ENCODE results near the gene RPS23.
"Not testable (repeated sequence)": the region's sequence is repeated elsewhere in the genome, so short reads cannot be mapped to it uniquely, and the experiment has no call there.

Gene RPS23

DNA sequence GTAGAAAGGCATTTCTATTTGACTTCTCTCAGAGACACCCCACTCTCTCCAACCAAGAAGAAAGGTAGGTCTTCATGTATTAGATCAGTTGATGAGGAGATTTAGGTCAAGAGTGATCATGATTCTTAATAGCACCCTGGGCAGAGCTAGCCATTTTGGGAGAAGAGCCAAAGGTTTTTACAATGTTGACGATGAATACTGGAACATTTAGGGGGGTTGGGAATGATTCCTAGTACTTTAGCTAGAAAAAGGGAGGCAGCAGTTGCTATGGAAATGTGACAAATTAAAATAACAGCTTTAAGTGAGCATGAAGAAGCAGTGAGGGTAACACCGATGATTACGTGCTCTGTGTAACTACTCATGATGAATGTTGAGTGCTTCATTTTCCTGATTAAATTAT, 9.5 kb upstream of the RPS23 start:
- DNase-seq: no peak

DNA sequence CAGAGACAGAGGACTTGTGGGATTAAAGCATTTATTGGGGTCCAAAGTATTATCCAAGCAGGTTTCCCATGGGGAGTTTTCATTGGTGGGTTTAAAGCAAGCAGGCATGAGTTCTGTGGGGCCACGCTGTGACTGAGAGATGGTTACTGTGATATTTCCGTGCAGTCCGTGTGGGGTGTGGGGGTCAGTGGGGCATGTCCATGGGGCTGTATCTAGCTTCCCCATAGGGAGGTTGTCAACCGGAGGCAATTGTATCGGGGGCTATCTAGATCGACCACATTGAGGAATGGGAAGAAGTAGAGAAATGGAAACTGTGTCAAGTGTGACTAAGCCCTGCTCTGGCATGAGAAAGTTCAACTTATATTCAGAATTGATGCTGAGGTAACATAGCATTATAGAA, 7.1 kb upstream of the RPS23 start:
- DNase-seq: no peak

DNA sequence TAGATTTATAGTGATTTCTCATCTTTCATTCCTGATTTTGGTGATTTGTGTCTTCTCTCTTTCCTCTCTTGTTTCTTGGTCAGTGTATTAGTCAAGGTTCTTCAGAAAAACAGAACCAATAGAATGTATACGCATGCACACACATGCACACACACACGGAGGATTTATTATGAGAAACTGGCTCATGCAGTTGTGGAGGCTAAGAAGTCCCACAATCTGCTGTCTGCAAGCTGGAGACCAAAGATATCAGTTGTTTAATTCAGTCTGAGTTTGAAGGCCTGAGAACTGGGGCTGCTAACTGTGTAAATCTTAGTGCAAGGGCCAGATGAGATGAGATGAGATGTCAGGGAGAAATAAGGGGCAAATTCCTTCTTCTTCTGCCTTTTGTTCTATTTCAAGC, 5.7 kb upstream of the RPS23 start:
- DNase-seq: no peak

DNA sequence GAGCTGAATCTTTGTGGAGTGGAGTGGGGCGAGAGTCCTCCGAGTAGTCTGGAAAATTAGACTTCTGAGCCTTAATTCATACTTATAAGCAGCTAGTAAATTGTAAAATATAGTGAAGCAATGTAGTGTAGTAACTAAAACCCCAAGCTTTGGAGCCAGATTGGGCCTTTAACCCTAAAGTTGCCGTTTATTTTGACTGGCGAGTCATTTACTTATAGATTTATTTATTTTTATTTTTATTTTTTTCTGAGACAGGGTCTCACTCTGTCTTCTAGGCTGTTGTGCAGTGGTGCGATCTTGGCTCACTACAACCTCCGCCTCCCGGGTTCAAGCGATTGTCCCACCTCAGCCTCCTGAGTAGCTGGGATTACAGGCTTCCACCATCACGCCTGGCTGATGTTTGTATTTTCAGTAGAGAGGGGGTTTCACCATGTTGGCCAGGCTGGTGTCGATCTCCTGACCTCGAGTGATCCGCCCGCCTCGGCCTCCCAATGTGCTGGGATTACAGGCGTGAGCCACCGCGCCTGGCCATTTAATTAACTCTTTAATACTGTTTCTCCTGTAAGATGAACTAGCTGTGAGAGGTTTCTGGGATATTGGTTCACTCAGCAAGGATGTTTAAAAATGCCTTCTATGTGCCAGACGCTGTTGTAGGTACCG, 687 bp upstream of the RPS23 start:
- DNase-seq: no peak

DNA sequence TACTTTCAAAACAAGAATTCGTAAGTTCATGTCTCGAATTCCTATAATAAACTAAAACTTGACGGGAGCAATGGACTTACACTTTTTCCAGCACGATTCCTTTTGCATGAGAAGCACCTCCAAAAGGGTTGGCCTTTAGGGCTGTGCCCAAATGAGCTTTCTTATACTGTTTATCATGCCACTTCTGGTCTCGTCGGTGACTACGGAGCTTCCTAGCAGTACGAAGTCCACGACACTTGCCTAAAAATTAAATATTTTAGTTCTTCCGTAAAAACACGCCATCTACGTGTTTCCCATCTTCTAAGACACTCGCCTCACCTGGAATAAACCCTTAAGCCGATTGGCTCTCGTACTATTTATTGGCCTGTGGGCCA, 554 bp downstream of the RPS23 start:
- DNase-seq: no peak

DNA sequence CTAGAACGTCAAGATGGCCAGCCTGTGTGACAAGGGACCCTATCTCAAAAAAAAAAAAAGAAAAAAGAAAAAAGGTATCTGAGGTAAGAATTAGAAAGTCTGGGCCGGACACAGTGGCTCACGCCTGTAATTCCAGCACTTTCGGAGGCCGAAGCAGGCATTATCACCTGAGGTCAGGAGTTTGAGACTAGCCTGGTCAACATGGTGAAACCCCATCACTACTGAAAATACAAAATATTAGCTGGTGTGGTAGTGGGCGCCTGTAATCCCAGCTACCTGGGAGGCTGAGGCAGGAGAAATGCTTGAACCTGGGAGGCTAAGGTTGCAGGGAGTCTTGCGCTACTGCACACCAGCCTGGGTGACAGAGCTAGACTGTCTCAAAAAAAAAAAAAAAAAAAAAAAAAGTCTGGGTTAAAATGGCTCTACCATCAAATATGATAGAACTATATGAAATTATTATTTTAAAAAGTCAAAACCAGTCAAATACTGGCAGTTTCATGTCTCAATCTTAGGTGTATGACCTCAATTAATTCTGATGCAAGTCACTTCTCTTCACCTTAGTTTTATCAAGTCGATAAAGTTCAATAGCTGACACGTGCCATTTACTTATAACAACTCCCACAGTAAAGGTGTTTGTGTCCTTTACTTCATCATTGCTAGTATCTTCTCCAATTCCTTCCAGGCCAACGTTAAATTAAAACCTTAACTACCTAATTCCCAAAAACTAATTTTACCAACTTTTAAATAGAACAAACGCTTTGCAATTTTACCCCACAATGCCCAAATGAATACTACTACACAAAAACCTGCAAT, 1.1 kb downstream of the RPS23 start:
- no peak for DNase-seq

DNA sequence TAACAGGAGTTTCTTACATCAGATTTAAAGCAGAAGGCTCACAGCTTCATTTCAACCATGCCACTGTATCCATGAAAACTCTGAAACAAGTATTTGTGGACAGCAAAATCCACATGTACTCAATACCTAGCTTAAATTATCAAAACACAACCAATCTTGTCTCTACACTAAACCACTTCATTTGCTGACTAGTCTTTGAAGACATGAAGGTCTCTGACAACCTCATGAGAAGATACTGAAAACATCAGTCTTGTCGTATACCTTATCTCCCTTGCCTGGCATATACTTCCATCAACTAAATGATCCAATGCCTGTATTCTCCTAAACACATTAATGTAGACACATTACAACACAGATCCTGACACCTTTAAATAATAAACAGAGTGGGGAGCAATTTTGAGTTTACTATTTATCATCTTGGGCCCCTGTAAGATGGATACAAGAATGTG, 2.9 kb downstream of the RPS23 start:
- no peak for DNase-seq

DNA sequence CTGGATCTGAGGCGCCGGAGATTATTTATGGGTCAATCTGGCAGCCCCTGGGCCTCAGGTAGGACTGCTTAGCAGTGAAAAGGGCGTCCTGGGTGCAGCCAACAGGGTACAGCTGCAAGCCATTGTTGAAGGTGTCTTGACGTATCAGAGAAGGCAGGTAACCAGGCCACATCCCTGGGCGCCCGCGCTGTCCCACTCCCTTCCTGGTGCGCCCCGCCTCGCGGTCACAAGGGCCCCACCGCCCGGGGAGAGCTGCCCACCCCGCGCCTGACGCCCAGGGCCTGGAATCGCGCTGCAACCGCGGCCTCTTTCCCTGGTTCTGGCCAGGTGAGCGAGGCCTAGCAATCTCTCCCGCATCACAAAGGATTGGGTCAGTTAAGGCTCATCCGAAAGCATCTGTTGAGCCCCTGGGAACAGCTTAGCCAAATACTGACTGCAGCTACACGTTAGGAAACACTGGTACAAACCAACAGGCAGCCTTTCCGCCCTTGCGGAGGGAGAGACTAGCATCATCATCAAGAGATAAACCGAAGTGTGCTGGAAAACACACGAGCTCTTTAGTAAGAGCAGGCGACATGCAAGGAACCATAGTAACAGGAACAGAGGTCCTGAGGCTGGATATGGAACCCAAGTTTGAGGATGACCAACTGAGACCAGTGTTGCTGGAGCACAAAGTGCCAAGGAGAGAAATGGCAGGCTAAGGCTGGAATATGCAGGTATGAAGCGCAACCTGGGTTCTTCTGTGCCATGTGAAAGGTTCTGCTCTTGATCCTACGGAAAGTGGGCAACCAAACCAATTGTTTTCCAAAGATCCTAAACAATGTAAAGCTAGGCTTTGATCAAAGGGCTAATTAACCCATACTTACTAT, 3.6 kb downstream of the RPS23 start:
- DNase-seq: peak; percentile 13

DNA sequence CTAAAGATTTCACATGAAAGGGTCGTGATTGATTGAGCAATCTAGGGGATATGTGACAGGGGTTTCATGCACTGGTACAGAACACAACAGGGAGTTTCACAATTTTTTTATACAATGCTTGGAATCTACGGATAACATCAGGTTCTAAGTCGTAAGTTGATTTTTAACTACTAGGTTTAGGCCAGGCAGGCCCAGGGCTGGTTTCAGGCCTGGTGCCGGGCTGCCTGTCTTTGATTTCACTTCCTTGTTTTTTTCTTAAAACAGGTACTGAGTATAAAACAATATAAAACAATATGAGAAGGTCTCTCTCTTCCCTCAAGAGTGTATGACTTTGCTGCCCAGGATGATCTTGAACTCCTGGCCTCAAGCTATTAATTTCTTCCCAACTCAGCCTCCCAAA, 4.7 kb downstream of the RPS23 start:
- DNase-seq: not testable (repeated sequence)

DNA sequence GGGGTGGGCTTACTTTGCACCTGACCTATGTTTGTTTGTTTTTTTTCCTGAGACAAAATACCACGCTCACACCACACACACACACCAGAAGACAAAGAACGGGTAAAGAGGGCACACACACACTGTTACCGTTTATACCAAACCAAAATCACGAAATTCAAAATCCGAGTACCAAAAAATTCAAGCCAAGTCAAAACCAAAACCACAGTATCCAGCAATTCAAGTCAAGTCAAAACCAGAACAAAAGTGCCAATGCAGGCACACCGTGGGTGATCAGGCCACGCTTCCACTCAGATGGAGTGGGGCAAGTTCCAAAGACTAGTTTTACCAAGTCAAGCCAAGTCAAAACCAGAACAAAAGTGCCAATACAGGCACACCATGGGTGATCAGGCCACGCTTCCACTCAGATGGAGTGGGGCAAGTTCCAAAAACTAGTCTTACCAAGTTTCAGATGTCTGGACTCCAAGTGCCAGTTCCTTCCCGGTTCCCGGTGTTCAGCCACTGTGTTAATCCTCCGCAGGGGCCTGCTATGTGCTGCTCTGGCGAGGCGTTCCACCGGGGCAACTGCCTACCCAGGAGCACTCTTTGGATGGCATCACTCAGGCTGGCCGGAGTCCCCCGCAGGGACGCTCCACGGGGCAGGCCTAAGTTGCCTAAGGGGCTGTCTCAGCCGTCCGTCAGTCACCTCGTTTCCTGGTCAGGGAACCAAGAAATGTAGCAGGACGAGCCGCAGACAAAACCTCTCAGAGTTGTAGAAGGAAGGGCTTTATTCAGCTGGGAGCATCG, 5.4 kb downstream of the RPS23 start:
- DNase-seq: not testable (repeated sequence)

DNA sequence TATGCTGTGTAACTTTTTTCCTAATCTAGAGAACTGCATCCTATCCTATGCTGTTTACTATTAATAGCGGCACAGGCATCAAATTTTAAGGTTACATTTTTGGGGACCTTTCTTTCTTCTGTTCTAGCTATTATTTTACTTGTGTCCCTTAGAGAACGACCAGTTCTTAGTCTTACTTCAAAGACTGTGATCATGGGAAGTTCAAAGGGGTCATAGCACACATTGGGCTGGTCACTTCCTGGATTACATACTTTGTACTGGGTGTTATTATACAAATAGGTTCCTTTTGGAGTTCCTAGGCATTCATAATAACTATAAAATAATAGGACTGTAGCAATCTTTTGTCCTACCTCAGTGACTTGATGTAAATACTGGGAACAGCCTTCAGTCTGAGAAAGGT, 8.8 kb downstream of the RPS23 start:
- not testable (repeated sequence) for DNase-seq

DNA sequence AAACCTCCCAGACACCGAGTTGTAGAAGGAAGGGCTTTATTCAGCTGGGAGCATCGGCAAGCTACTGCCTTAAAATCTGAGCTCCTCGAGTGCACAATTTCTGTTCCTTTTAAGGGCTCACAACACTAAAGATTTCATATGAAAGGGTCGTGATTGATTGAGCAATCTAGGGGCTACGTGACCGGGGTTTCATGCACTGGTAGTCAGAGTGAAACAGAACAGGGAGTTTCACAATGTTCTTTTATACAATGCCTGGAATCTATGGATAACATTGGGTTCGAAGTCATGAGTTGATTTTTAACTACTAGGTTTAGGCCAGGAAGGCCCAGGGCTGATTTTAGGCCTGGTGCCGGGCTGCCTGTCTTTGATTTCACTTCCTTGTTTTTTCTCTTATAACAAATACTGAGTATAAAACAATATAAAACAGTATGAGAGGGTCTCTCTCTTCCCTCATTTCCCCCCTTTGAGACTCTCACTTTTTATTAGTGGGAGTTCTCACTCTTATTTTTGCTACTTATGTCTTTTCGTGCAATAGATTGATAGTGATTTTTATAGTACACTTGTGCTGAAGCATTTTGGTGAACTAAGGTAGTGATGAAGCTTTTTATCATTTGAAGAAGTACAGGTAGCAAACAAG, 10.7 kb downstream of the RPS23 start:
- not testable (repeated sequence) for DNase-seq

DNA sequence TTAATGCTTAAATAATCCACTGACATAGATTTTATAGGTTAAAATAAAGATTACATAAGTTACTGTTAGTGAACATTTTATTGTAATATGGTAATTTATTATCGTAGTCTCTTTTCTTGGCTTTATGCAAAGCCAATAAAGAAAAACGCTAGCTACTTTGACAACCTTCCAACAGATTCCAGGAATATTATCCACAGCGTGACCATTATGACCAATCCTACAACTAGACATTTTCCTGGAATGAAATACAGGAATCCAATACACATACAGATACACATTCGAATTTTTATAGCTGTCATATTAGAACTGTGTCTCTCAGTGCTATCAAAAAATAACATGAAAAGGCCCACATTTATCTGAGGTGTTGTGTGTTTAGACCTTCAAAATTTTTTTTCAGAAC, 13.1 kb downstream of the RPS23 start:
- DNase-seq: no peak

DNA sequence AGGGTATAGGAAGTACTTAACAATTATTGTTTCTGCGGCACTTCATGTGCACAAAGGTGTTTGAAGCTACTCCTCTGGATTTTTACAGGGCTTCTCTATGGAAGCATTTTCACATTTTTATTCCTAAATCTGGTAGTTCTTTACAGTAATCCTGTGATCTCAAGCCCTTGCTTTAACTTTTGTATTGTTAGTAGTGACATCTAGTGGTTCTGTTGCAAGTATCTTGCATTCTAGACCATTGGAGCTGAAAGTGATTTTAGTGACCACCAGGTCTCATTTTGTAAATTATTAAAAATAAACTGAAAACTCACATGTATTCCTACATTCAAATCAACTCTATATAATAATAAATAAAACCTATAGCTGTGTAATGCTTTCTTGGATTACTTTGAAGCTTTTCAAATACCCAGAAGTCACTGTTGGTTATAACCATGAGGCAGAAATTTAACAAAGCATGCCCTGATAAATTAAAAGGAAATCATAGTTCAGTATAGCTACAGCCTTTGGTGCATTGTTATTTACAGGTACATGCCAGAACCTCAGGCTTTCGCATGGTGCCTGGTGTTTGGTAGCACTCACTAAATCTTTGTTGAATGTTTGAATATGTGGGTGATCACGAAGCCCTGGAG, 18.9 kb downstream of the RPS23 start:
- no peak for DNase-seq

DNA sequence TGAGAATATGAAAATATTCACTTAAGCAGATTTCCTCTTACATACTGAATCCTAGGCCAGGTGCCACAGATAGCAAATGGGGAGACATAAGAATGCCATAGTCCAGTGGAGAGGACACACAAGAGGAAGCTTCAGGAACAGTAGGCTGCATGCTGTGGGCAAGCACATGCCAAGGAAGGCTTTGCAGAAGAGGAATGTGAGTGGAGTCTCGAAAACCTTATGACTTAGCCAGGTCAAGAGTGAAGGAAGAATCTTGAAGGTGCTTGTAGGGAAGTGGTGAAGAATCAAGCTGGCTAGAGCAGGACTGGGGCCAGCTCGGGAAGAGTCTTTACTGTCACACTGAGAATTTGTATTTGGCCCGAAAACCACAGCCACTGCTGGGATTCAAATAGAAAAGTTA, 20.4 kb downstream of the RPS23 start:
- no peak for DNase-seq

DNA sequence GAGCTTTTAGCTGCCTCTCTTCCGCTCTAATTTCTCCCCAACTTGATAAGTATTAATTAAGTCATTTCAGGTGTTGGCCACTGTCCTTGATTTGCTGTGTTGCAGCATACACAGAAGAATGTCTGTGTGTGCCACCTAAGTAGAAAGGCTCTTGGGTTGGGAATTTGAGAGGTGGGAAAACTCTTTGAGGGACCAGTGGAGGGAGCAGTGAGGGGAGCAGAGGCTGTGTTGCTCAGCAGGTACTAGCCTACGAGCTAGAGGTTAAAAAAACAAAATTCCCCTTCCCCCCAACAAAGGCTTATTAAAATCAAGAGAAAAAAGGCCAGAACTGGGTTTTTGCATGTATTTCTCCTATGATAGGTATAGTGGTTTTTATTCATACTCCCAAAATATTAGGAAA, 20.9 kb downstream of the RPS23 start:
- no peak for DNase-seq

DNA sequence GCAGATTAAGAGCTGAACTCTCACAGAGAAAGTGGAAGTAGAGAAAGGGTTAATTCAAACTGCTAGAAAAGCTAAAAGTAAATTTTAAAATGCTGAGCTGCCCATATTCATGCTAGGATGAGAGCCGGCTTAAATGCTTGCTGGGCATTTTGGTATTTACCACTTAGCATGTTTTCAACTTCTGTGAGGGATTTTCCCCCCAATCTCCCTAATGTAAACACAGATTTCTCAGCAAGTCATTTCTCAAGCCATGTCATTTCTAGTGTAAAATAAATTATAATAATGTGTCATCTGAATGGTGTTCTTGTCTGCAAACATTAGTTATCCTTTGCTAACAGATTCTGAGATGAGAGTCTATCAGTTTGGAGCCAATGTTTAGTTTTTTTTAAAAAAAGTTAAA, 22.3 kb downstream of the RPS23 start:
- no peak for DNase-seq

DNA sequence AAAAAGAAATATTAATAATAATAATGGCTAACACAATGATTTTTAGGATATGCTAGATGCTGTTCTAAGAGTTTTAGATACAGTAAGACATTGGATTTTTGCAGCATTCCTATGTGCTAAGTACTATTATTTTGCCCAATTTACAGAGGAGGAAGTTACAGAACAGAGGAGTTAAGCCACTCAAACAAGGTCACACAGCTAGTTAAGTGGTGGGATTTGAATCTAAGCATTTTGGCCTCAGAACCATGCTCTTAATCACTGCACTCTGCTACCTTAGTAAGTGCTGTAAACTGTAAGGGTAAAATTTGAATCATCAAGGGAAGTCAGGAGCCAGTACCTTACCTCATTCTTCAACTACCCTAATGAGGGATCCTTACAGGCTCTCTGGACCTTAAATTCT, 25.4 kb downstream of the RPS23 start:
- DNase-seq: no peak

DNA sequence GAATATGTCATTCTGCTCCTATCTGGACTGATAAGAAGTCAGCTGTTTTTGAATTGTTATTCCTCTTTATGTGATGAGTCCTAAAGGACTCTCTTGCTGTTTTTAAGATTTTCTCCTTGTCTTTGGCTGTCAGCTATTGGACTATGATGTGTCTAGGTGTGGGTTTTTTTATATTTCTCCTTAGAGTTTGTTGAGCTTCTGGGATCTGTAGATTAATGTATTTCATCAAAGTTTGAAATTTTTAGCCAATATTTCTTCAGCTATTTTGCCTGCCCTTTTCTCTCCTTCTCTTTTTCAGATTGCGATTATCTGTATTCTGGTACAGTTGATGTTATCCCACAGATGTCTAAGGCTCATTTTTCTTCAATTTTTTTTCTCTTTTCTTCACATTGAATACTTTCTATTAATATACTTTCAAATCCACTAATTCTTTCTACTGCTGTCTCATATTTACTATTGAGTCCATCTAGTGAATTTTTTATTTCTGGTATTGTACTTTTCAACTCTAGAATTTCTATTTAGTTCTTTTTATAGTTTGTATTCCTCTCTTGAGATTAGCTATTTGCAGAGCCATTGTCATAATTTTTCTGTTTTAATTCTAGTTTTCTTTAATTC, 31.1 kb downstream of the RPS23 start:
- no peak for DNase-seq

DNA sequence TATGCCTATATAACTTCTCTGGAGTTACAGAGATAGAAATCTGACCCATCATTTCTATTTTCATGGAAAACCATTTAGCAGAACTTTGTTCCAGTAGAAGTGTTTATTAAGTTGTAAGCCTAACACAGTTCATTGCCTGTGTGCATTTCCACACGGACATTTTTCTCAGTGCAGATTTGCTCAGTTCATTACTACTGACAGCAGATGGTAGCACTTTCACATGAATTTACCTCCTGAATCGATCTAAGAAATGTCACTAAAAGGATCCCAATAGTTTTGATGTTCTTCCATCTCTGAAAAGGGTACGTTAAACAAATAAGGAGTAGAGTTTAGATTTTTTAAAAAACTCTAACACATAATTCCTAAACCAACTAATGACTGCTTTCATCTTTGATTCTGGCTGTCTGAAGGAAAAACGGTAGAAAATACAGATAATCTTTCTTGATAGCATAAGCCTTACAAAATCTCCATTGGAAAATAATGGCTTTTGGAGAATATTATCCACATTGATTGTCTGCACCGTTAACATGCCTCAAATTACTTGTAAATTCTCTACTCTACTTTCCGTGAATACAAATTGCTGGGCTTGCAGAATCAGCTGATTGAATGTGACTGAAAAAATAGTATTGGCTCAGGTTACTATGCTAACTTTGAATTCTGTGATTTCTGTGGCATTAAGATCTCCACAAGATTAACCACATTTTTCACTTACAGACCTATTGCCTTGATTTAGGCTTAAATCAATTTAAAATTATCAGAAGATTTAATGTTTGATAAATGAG, 33.1 kb downstream of the RPS23 start:
- DNase-seq: no peak

DNA sequence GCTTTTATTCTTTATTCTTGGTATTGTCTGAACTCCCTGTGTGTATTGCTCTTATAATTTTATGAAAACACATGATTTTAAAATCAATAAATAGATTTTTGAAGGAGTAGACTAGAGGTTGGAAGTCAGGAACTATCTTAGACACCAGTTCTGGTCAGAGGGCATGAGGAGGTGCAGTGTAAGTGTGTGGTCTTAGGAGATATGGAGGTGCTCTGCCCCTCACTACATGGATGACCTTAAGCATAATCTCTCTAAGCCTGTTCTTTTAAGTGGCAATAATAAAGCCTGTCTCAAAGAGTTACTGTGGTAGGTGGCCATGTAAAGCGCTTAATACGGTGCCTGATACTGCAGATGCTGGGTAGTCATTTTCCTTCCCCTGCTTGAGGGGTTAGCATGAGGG, 34.0 kb downstream of the RPS23 start:
- no peak for DNase-seq

Measured in activated naive CD4-positive, alpha-beta T cell treated with Interleukin-2 at 50 U/mL for 16 hours (primary cell).